T-helper 17 cell (primary cell): ENCODE data around the gene IRF7. TPM values are rescaled to one million over a fixed set of nuclear protein-coding genes. Genes with fewer than 3 reads are reported as not detected.
A peak's percentile ranks its signal among the peaks of the same experiment; 100 is the strongest.

ENCODE experiments used
- ATAC-seq: fragments of 150-1000 bp; cut with Tn5 transposase; 2 replicates; pipeline ENCODE4 v1.10.0; 2021; ENCODE audit warnings: mild to moderate bottlenecking, moderate library complexity
- DNase-seq, 3 donors: peaks; one replicate each; pipeline versions ENCODE4 v3.0.0 to v3.0.0-alpha.2; 2020 to 2021
- H3K9me3 ChIP-seq: one replicate; pipeline ENCODE4 v1.7.0; 2013; ENCODE audit warnings: low read length, mild to moderate bottlenecking; ENCODE audit not compliant: control insufficient read depth, poor library complexity, severe bottlenecking
- H3K27ac Mint-ChIP-seq: one replicate; pipeline ENCODE4 v1.8.0; 2022; ENCODE audit warnings: mild to moderate bottlenecking, moderate library complexity, mixed read lengths
- H3K27me3 Mint-ChIP-seq: one replicate; pipeline ENCODE4 v1.8.0; 2022; ENCODE audit warnings: mixed read lengths
- H3K36me3 Mint-ChIP-seq: one replicate; pipeline ENCODE4 v1.8.0; 2022; ENCODE audit warnings: low read depth, mixed read lengths
- H3K4me1 Mint-ChIP-seq: one replicate; pipeline ENCODE4 v1.8.0; 2022; ENCODE audit warnings: mild to moderate bottlenecking, mixed read lengths
- H3K4me3 Mint-ChIP-seq: one replicate; pipeline ENCODE4 v1.8.0; 2022; ENCODE audit warnings: mild to moderate bottlenecking, moderate library complexity, mixed read lengths
- total RNA-seq, 4 donors: library from RNA in 2 of 4; stranded (reverse) in 2 of 4; gene quantifications; one replicate each; pipeline ENCODE4 v1.2.3 and lab custom pipeline; 2022 to 2026

The IRF7 gene
- total RNA-seq, 2 donors from 2014 or later: 40.3 to 44.0 TPM

- no peak for DNase-seq
- Mint-ChIP-seq H3K36me3 (peaks cover 2% of the 10 kb centered on the region), H3K27me3 (peaks cover 28% of the 10 kb centered on the region), H3K4me1 (peaks cover 7% of the 10 kb centered on the region), H3K27ac (no peak overlapping the region), H3K4me3 (peak overlapping the region; percentile 82)
- peak; percentile 16 for ATAC-seq
- H3K9me3 ChIP-seq: no peaks in the 10 kb centered on the region
These were observed 21.5 kb upstream of the IRF7 start for GRCh38 chr11:637333-637592.

GRCh38 chr11:636511-637332 lies 21.0 kb upstream of the IRF7 start, which contains the start of gene DRD4:
DRD4 (plus strand) TSS chr11:637269; CDS start chr11:637305, 36 bp downstream.
- ATAC-seq: peak; percentile 31
- no peak for DNase-seq
- Mint-ChIP-seq H3K27me3 (peaks cover 28% of the 10 kb centered on the region), H3K4me3 (peak within 1 kb of the TSS; percentile 82), H3K4me1 (peaks cover 7% of the 10 kb centered on the region), H3K36me3 (peaks cover 2% of the 10 kb centered on the region), H3K27ac (no peak within 1 kb of the TSS)
- H3K9me3 ChIP-seq: no peaks in the 10 kb centered on the region

- no peak overlapping the region for H3K27ac Mint-ChIP-seq
- H3K4me3 Mint-ChIP-seq: no peak overlapping the region
- peaks cover 28% of the 10 kb centered on the region for H3K27me3 Mint-ChIP-seq
- peaks cover 7% of the 10 kb centered on the region for H3K4me1 Mint-ChIP-seq
- peaks cover 2% of the 10 kb centered on the region for H3K36me3 Mint-ChIP-seq
- DNase-seq (no peak), ATAC-seq (no peak)
- H3K9me3 ChIP-seq: no peaks in the 10 kb centered on the region
These were observed 20.3 kb upstream of the IRF7 start for GRCh38 chr11:635945-636510.

GRCh38 chr11:630871-631270 lies 15.1 kb upstream of the IRF7 start:
- no peak for DNase-seq
- Mint-ChIP-seq H3K27ac (no peak overlapping the region), H3K4me1 (peaks cover 19% of the 10 kb centered on the region), H3K4me3 (no peak overlapping the region), H3K27me3 (peaks cover 26% of the 10 kb centered on the region), H3K36me3 (no peaks in the 10 kb centered on the region)
- H3K9me3 ChIP-seq: no peaks in the 10 kb centered on the region
- ATAC-seq: no peak

- Mint-ChIP-seq H3K27me3 (peaks cover 21% of the 10 kb centered on the region), H3K36me3 (no peaks in the 10 kb centered on the region), H3K4me3 (peak overlapping the region; percentile 74), H3K4me1 (peaks cover 19% of the 10 kb centered on the region), H3K27ac (peak overlapping the region; percentile 56)
- DNase-seq (no peak), ATAC-seq (peak; percentile 52)
- no peaks in the 10 kb centered on the region for H3K9me3 ChIP-seq
These were observed 13.5 kb upstream of the IRF7 start for GRCh38 chr11:629237-629583.

GRCh38 chr11:628056-628455 lies 12.3 kb upstream of the IRF7 start:
- no peaks in the 10 kb centered on the region for H3K9me3 ChIP-seq
- no peak for ATAC-seq
- peak overlapping the region; percentile 81 for H3K27ac Mint-ChIP-seq
- DNase-seq: no peak
- peaks cover 19% of the 10 kb centered on the region for H3K4me1 Mint-ChIP-seq
- H3K4me3 Mint-ChIP-seq: peak overlapping the region; percentile 71
- peaks cover 26% of the 10 kb centered on the region for H3K27me3 Mint-ChIP-seq
- peaks cover 3% of the 10 kb centered on the region for H3K36me3 Mint-ChIP-seq

GRCh38 chr11:627308-627576 lies 11.5 kb upstream of the IRF7 start:
- DNase-seq: no peak
- Mint-ChIP-seq H3K4me3 (no peak overlapping the region), H3K36me3 (peaks cover 3% of the 10 kb centered on the region), H3K27me3 (peaks cover 26% of the 10 kb centered on the region), H3K4me1 (peaks cover 19% of the 10 kb centered on the region), H3K27ac (no peak overlapping the region)
- ATAC-seq: no peak
- no peaks in the 10 kb centered on the region for H3K9me3 ChIP-seq

GRCh38 chr11:626475-627307 lies 10.9 kb upstream of the IRF7 start, which contains the start of gene SCT:
SCT (minus strand) TSS chr11:627181; CDS start chr11:627143, 38 bp downstream.
- H3K4me1 Mint-ChIP-seq: peaks cover 19% of the 10 kb centered on the region
- peaks cover 3% of the 10 kb centered on the region for H3K36me3 Mint-ChIP-seq
- H3K27ac Mint-ChIP-seq: peak within 1 kb of the TSS; percentile 81
- DNase-seq: no peak
- H3K9me3 ChIP-seq: no peaks in the 10 kb centered on the region
- no peak for ATAC-seq
- peak within 1 kb of the TSS; percentile 71 for H3K4me3 Mint-ChIP-seq
- H3K27me3 Mint-ChIP-seq: peaks cover 26% of the 10 kb centered on the region

GRCh38 chr11:625636-626268 lies 10.0 kb upstream of the IRF7 start:
- no peaks in the 10 kb centered on the region for H3K9me3 ChIP-seq
- Mint-ChIP-seq H3K27ac (no peak overlapping the region), H3K36me3 (peaks cover 3% of the 10 kb centered on the region), H3K4me1 (peaks cover 19% of the 10 kb centered on the region), H3K27me3 (peaks cover 26% of the 10 kb centered on the region), H3K4me3 (no peak overlapping the region)
- ATAC-seq (no peak), DNase-seq (no peak)

GRCh38 chr11:624705-625635 lies 9.2 kb upstream of the IRF7 start, which contains the start of gene CDHR5:
CDHR5 (minus strand) TSS chr11:624955; CDS start chr11:624902, 53 bp downstream.
- no peak within 1 kb of the TSS for H3K27ac Mint-ChIP-seq
- H3K36me3 Mint-ChIP-seq: peaks cover 3% of the 10 kb centered on the region
- DNase-seq: no peak
- ATAC-seq: no peak
- no peak within 1 kb of the TSS for H3K4me3 Mint-ChIP-seq
- no peaks in the 10 kb centered on the region for H3K9me3 ChIP-seq
- H3K27me3 Mint-ChIP-seq: peaks cover 26% of the 10 kb centered on the region
- peaks cover 19% of the 10 kb centered on the region for H3K4me1 Mint-ChIP-seq

GRCh38 chr11:623999-624704 lies 8.4 kb upstream of the IRF7 start:
- peaks cover 14% of the 10 kb centered on the region for H3K4me1 Mint-ChIP-seq
- no peak for ATAC-seq
- H3K4me3 Mint-ChIP-seq: no peak overlapping the region
- peaks cover 3% of the 10 kb centered on the region for H3K36me3 Mint-ChIP-seq
- no peak overlapping the region for H3K27ac Mint-ChIP-seq
- H3K9me3 ChIP-seq: no peaks in the 10 kb centered on the region
- DNase-seq: no peak
- H3K27me3 Mint-ChIP-seq: peaks cover 21% of the 10 kb centered on the region

GRCh38 chr11:623349-623869 lies 7.7 kb upstream of the IRF7 start:
- Mint-ChIP-seq H3K4me3 (no peak overlapping the region), H3K27ac (no peak overlapping the region), H3K36me3 (peaks cover 3% of the 10 kb centered on the region), H3K27me3 (peaks cover 15% of the 10 kb centered on the region), H3K4me1 (peaks cover 6% of the 10 kb centered on the region)
- ATAC-seq: no peak
- no peaks in the 10 kb centered on the region for H3K9me3 ChIP-seq
- no peak for DNase-seq
